Measurements from ENCODE around the gene CDC42SE2.

DNA sequence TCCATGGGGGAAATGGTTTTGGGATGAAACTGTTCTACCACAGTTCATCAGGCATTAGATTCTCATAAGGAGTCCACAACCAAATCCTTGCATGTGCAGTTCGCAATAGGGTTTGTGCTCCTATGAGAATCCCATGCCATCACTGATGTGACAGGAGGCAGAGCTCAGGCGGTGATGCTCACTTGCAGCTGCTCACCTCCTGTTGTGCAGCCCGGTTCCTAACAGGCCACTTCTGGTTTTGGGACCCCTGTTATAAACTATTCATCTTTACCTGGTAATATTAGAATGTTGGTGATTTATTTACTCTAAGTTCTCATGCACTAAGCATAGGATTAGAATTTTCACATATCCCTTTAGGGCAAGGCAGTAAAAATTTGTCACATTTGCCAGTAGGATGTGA is 122.3 kb downstream of the CDC42SE2 start:
- TF ChIP-seq, protein P1, sequence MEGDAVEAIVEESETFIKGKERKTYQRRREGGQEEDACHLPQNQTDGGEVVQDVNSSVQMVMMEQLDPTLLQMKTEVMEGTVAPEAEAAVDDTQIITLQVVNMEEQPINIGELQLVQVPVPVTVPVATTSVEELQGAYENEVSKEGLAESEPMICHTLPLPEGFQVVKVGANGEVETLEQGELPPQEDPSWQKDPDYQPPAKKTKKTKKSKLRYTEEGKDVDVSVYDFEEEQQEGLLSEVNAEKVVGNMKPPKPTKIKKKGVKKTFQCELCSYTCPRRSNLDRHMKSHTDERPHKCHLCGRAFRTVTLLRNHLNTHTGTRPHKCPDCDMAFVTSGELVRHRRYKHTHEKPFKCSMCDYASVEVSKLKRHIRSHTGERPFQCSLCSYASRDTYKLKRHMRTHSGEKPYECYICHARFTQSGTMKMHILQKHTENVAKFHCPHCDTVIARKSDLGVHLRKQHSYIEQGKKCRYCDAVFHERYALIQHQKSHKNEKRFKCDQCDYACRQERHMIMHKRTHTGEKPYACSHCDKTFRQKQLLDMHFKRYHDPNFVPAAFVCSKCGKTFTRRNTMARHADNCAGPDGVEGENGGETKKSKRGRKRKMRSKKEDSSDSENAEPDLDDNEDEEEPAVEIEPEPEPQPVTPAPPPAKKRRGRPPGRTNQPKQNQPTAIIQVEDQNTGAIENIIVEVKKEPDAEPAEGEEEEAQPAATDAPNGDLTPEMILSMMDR (IDR thresholded peaks at IDR 0.05) = no peak
- no peak for TF ChIP-seq POLR2AphosphoS5 (IDR thresholded peaks at IDR 0.05; ENCODE audit: low read depth, low read length)
- TF ChIP-seq, protein P2, sequence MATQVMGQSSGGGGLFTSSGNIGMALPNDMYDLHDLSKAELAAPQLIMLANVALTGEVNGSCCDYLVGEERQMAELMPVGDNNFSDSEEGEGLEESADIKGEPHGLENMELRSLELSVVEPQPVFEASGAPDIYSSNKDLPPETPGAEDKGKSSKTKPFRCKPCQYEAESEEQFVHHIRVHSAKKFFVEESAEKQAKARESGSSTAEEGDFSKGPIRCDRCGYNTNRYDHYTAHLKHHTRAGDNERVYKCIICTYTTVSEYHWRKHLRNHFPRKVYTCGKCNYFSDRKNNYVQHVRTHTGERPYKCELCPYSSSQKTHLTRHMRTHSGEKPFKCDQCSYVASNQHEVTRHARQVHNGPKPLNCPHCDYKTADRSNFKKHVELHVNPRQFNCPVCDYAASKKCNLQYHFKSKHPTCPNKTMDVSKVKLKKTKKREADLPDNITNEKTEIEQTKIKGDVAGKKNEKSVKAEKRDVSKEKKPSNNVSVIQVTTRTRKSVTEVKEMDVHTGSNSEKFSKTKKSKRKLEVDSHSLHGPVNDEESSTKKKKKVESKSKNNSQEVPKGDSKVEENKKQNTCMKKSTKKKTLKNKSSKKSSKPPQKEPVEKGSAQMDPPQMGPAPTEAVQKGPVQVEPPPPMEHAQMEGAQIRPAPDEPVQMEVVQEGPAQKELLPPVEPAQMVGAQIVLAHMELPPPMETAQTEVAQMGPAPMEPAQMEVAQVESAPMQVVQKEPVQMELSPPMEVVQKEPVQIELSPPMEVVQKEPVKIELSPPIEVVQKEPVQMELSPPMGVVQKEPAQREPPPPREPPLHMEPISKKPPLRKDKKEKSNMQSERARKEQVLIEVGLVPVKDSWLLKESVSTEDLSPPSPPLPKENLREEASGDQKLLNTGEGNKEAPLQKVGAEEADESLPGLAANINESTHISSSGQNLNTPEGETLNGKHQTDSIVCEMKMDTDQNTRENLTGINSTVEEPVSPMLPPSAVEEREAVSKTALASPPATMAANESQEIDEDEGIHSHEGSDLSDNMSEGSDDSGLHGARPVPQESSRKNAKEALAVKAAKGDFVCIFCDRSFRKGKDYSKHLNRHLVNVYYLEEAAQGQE (IDR thresholded peaks at IDR 0.05; ENCODE audit: insufficient read depth in 1 of 2, low read depth in 2 of 2, low read length in 1 of 2) = no peak
